BLaER1 treated with 17β-estradiol and CSF1 and Interleukin-3, amounts not matched to agents 10 nM and 100 nM (cell line): ENCODE data around the gene JUNB.
A peak's percentile ranks its signal among the peaks of the same experiment; 100 is the strongest.

Source experiments
- H3K27ac ChIP-seq, 11 experiments: shearing (Covaris generic); formaldehyde crosslinking; 2 replicates each; pipeline ENCODE4 v1.8.1; 2022
- H3K27me3 ChIP-seq, 11 experiments: shearing (Covaris generic); formaldehyde crosslinking; 2 replicates each; pipeline ENCODE4 v1.8.1; 2022
- H3K36me3 ChIP-seq, 11 experiments: shearing (Covaris generic); formaldehyde crosslinking; 2 replicates each; pipeline ENCODE4 v1.8.1; 2022
- H3K4me1 ChIP-seq, 10 experiments: shearing (Covaris generic); formaldehyde crosslinking; 2 replicates each; pipeline ENCODE4 v1.8.1; 2022
- H3K4me2 ChIP-seq, 11 experiments: shearing (Covaris generic); formaldehyde crosslinking; 2 replicates each; pipeline ENCODE4 v1.8.1; 2022
- H3K4me3 ChIP-seq, 10 experiments: shearing (Covaris generic); formaldehyde crosslinking; 2 replicates each; pipeline ENCODE4 v1.8.1; 2022
- H3K9ac ChIP-seq, 11 experiments: shearing (Covaris generic); formaldehyde crosslinking; 2 replicates each; pipeline ENCODE4 v1.8.1; 2022
- H3K9me3 ChIP-seq, 11 experiments: shearing (Covaris generic); formaldehyde crosslinking; replicated peaks in 1 of 11; 2 replicates each; pipeline ENCODE4 v1.8.1; 2022
- H4K20me1 ChIP-seq, 11 experiments: shearing (Covaris generic); formaldehyde crosslinking; 2 replicates each; pipeline ENCODE4 v1.8.1; 2022
- Cebpa-rat ChIP-seq, 11 experiments: shearing (Covaris generic); IDR thresholded peaks; 2 replicates each; pipeline ENCODE4 v1.8.1; 2022

The JUNB gene

DNA sequence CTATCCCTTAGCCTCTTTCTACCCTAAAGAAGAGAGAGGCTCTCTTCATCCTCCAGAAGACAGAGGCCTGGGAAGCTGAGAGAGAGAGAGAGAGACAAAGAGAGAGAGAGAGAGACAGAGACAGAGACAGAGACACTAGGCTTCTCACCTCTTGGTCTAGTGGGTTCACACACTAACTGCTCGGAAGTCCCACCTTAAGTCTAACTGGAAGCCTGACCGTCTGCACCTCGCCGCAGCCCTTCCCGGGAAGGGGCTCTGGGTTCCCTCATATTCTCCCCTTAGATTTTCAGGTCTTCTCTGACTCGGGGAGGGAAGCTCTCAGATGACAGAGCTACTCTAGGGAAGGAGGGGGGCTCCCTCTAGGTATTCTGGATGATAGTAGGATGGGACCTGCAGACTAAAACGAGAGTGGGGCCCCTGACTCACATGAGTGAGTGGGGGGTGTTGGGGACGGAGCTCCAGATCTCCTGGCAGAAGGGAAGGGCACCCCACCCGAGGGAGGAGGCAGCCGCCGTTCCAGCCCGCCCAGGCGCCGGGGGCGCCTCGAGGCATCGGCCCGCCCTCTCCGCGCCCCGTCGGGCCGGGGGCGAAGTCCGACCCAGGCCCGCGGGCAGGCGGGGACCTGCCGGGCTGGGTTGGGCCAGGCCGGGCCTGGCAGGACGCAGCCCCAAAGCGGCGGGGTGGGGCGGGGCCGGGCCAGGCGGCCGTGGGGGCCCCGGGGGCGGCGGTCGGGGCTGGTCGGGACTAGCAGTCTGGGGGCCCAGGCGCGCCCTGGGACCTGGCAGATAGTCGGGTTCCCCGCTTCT is 2.0 kb upstream of the JUNB start:
- Histone ChIP-seq H3K4me3 (peak overlapping the region; percentile 90 to 98 (median 96)), H3K9me3 (no peaks in the 10 kb centered on the region), H3K36me3 (peaks cover 0 to 12% (median 0%) of the 10 kb centered on the region in 11 experiments; a peak in 8 of 22 replicates), H3K27me3 (no peaks in the 10 kb centered on the region), H3K4me2 (peak overlapping the region; percentile 90 to 100 (median 99)), H3K27ac (peak overlapping the region; percentile 98 to 100 (median 99)), H3K9ac (peak overlapping the region; percentile 92 to 99 (median 98)), H4K20me1 (peaks cover 18 to 21% (median 20%) of the 10 kb centered on the region in 11 experiments), H3K4me1 (peaks cover 51 to 69% (median 67%) of the 10 kb centered on the region in 10 experiments)
- TF ChIP-seq Cebpa-rat (IDR thresholded peaks at IDR 0.05), result no peak

DNA sequence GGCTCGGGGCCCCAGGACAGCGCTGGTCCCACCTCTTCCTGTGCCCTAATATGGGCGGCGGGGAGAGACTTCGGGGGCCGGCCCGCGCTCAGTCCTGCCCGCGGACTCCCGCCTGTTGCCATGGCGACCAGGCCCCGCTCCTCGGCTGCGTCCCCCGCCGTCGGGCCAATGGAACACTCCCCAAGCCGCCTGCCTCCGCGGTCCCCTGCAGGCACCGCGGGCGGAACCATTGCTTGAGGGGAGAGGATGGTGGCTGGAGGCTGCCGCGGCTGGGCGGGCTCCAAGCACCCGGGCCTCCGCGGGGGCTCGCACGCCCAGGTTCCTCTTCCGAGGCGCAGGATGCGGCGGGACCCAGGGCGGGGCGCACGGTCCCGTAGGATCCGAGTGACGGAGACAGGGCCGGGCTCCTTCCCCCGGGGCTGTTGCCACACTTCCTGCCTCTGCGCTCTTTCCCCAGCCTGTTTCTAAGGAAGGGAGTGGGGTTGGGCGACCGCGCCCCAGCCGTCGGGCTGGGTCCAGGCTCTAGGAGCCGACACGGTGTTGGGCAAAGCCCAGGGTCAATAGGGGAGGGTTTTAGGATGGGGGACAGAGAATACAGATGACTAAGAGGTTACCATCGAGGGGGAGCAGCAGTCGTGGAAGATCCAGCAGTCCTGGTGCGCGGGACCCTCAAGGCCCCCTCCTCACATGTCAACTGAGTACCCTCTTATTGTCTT is 1.2 kb upstream of the JUNB start:
- Histone ChIP-seq H3K4me2 (peak overlapping the region; percentile 90 to 100 (median 99)), H4K20me1 (peaks cover 18 to 21% (median 20%) of the 10 kb centered on the region in 11 experiments), H3K9ac (peak overlapping the region; percentile 92 to 99 (median 98)), H3K27me3 (no peaks in the 10 kb centered on the region), H3K36me3 (peaks cover 0 to 12% (median 0%) of the 10 kb centered on the region in 11 experiments; a peak in 8 of 22 replicates), H3K27ac (peak overlapping the region; percentile 98 to 100 (median 99)), H3K4me1 (peaks cover 51 to 68% (median 67%) of the 10 kb centered on the region in 10 experiments), H3K4me3 (peak overlapping the region; percentile 90 to 98 (median 96)), H3K9me3 (no peaks in the 10 kb centered on the region)
- peak; percentile 83 to 96 (median 92); a peak in 20 of 22 replicates for TF ChIP-seq Cebpa-rat (IDR thresholded peaks at IDR 0.05)

DNA sequence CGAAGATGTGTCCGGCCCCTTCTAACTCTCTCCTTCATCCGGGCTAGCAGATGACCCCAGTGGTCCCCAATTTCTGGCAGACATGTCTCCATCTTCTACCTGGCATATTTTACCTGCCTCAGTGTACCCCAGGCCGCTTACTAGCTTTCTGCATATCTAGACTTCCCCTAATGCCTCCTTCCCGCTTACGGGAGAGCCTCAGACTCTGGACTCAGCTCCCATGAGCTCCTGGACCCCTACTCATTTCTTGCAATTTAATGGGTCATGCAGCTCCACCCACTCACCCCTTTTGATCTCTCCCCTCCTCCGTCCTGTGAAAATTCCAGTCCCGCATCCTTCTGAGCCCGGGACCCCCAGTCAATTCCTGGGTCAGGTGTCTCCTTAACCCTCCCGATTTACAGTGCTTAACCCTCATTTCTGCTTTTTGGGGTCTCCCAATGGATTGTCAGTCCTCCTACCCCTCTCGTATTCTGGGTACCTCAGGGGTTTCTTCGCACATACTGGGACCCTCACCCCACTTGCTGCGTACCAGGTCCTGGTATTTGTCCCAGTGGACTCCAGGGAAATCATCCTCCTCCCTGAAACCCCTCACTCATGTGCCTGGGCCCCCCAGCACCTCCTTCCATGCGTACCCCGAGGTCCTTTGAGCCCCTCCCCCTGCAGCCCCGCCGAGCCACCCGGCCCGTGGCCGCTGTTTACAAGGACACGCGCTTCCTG is 500 bp upstream of the JUNB start:
- peaks cover 18 to 22% (median 20%) of the 10 kb centered on the region in 11 experiments for H4K20me1 ChIP-seq
- peak overlapping the region; percentile 92 to 99 (median 98) for H3K9ac ChIP-seq
- H3K4me1 ChIP-seq, result peaks cover 51 to 67% (median 64%) of the 10 kb centered on the region in 10 experiments
- peak overlapping the region; percentile 98 to 100 (median 99) for H3K27ac ChIP-seq
- peaks cover 0 to 12% (median 0%) of the 10 kb centered on the region in 11 experiments; a peak in 8 of 22 replicates for H3K36me3 ChIP-seq
- H3K9me3 ChIP-seq, result no peaks in the 10 kb centered on the region
- TF ChIP-seq Cebpa-rat (IDR thresholded peaks at IDR 0.05), result no peak
- H3K27me3 ChIP-seq, result no peaks in the 10 kb centered on the region
- peak overlapping the region; percentile 90 to 99 (median 98) for H3K4me2 ChIP-seq
- H3K4me3 ChIP-seq, result peak overlapping the region; percentile 90 to 98 (median 96)

DNA sequence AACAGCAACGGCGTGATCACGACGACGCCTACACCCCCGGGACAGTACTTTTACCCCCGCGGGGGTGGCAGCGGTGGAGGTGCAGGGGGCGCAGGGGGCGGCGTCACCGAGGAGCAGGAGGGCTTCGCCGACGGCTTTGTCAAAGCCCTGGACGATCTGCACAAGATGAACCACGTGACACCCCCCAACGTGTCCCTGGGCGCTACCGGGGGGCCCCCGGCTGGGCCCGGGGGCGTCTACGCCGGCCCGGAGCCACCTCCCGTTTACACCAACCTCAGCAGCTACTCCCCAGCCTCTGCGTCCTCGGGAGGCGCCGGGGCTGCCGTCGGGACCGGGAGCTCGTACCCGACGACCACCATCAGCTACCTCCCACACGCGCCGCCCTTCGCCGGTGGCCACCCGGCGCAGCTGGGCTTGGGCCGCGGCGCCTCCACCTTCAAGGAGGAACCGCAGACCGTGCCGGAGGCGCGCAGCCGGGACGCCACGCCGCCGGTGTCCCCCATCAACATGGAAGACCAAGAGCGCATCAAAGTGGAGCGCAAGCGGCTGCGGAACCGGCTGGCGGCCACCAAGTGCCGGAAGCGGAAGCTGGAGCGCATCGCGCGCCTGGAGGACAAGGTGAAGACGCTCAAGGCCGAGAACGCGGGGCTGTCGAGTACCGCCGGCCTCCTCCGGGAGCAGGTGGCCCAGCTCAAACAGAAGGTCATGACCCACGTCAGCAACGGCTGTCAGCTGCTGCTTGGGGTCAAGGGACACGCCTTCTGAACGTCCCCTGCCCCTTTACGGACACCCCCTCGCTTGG is 966 bp downstream of the JUNB start:
- Histone ChIP-seq H3K27me3 (no peaks in the 10 kb centered on the region), H3K9ac (peak overlapping the region; percentile 92 to 99 (median 98)), H3K4me1 (peaks cover 45 to 61% (median 57%) of the 10 kb centered on the region in 10 experiments), H3K4me2 (peak overlapping the region; percentile 43 to 99 (median 97)), H3K9me3 (no peaks in the 10 kb centered on the region), H3K36me3 (peaks cover 0 to 12% (median 6%) of the 10 kb centered on the region in 11 experiments; a peak in 12 of 22 replicates), H3K4me3 (peak overlapping the region; percentile 90 to 98 (median 96)), H3K27ac (peak overlapping the region; percentile 95 to 100 (median 99)), H4K20me1 (peaks cover 18 to 34% (median 20%) of the 10 kb centered on the region in 11 experiments)
- no peak for TF ChIP-seq Cebpa-rat (IDR thresholded peaks at IDR 0.05)

DNA sequence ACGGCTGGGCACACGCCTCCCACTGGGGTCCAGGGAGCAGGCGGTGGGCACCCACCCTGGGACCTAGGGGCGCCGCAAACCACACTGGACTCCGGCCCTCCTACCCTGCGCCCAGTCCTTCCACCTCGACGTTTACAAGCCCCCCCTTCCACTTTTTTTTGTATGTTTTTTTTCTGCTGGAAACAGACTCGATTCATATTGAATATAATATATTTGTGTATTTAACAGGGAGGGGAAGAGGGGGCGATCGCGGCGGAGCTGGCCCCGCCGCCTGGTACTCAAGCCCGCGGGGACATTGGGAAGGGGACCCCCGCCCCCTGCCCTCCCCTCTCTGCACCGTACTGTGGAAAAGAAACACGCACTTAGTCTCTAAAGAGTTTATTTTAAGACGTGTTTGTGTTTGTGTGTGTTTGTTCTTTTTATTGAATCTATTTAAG is 1.6 kb downstream of the JUNB start:
- Histone ChIP-seq H3K36me3 (peaks cover 0 to 12% (median 10%) of the 10 kb centered on the region in 11 experiments; a peak in 14 of 22 replicates), H4K20me1 (peaks cover 18 to 34% (median 20%) of the 10 kb centered on the region in 11 experiments), H3K4me3 (peak overlapping the region; percentile 90 to 98 (median 96)), H3K27ac (peak overlapping the region; percentile 95 to 100 (median 99)), H3K4me1 (peaks cover 39 to 54% (median 51%) of the 10 kb centered on the region in 10 experiments), H3K9me3 (no peaks in the 10 kb centered on the region), H3K27me3 (no peaks in the 10 kb centered on the region), H3K4me2 (peak overlapping the region; percentile 43 to 99 (median 97)), H3K9ac (peak overlapping the region; percentile 92 to 99 (median 98))
- TF ChIP-seq Cebpa-rat (IDR thresholded peaks at IDR 0.05), result no peak

DNA sequence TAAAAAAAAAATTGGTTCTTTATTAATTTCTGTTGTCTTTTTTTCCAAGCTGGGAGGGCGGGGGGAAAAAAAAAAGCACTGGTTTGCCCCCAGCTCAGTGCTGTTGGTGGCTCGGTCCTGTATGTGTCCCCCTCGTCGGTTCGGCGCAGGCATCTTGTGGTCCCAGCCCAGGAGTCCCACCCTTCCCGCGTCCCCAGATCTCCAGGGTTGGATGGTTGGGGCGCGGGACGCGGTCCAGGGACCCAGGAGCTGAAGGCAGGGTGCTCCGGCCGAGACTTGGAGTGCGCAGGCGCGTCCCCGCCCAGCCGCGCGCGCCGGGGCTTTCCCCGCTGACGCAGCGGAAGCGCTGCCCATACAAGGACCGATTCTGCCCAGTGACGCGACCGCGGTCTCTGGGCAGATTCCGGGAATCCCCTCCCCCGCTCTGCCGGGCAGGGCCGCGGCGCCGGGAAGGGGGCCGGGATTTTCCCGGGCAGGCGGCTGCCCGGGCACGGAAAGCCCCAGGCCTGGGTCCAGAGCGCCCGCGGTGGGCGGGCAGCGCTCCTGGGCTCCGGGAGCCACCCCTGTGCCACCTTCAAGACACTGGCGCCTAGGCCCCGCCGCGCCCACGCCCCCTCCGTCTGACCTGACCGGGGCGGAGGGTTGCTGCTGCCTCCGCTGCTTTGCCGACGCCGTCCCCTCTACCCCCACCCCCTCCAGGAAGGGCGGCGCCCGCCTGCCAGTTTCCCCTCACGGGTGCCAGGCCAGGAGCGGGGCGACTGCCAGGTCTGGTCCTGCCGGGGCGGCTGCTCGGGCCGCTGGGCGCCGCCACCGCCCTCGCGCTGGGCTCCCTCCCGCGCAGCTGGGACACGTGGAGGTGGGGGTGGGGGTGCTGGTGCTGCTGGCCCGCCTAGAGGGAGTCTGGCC is 2.3 kb downstream of the JUNB start:
- Histone ChIP-seq H3K4me3 (peak overlapping the region; percentile 90 to 98 (median 96)), H3K27me3 (no peaks in the 10 kb centered on the region), H3K4me2 (peak overlapping the region; percentile 85 to 99 (median 97)), H3K9ac (peak overlapping the region; percentile 92 to 99 (median 98)), H3K9me3 (no peaks in the 10 kb centered on the region), H3K36me3 (peaks cover 3 to 18% (median 16%) of the 10 kb centered on the region in 11 experiments; a peak in 17 of 22 replicates), H3K4me1 (peaks cover 32 to 48% (median 44%) of the 10 kb centered on the region in 10 experiments), H4K20me1 (peaks cover 18 to 34% (median 20%) of the 10 kb centered on the region in 11 experiments), H3K27ac (peak overlapping the region; percentile 95 to 100 (median 99))
- no peak for TF ChIP-seq Cebpa-rat (IDR thresholded peaks at IDR 0.05)
